Mesendoderm (in vitro differentiated cells): ENCODE measurements around the gene DENND2C. TPM values are rescaled to one million over a fixed set of nuclear protein-coding genes. Genes with fewer than 3 reads are reported as not detected.

Experiments
- DNase-seq: peaks from one replicate; pipeline ENCODE4 v3.0.0; 2013
- H2AK5ac ChIP-seq: 2 replicates; pipeline ENCODE4 v1.6.1; 2013; ENCODE audit warnings: low read length, inconsistent platforms
- H2BK120ac ChIP-seq: 2 replicates; pipeline ENCODE4 v1.6.1; 2013; ENCODE audit warnings: low read depth, mild to moderate bottlenecking, low read length, moderate library complexity, mixed read lengths
- H2BK15ac ChIP-seq: replicated peaks from 2 replicates; pipeline ENCODE4 v1.6.1; 2013; ENCODE audit warnings: low read depth, mild to moderate bottlenecking, moderate library complexity
- H2BK5ac ChIP-seq: 2 replicates; pipeline ENCODE4 v1.6.1; 2013; ENCODE audit warnings: low read length, inconsistent platforms
- H3K18ac ChIP-seq: 2 replicates; pipeline ENCODE4 v1.6.1; 2013; ENCODE audit warnings: mild to moderate bottlenecking, low read length, mixed read lengths
- H3K23ac ChIP-seq: one replicate; pipeline ENCODE4 v1.6.1; 2013; ENCODE audit warnings: low read length
- H3K27ac ChIP-seq: 2 replicates; pipeline ENCODE4 v1.5.1; 2013; ENCODE audit warnings: low read depth, mild to moderate bottlenecking, inconsistent platforms, low read length, moderate library complexity
- H3K27me3 ChIP-seq: 2 replicates; pipeline ENCODE4 v1.6.1; 2013; ENCODE audit warnings: low read length, control low read depth, mild to moderate bottlenecking, inconsistent platforms; ENCODE audit not compliant: insufficient read depth, poor library complexity
- H3K36me3 ChIP-seq: 2 replicates; pipeline ENCODE4 v1.6.1; 2013; ENCODE audit warnings: low read length, inconsistent platforms; ENCODE audit not compliant: control insufficient read depth, insufficient read depth
- H3K4ac ChIP-seq: one replicate; pipeline ENCODE4 v1.6.1; 2013; ENCODE audit warnings: low read depth, mild to moderate bottlenecking, low read length, moderate library complexity
- H3K4me1 ChIP-seq: 2 replicates; pipeline ENCODE4 v1.6.1; 2013; ENCODE audit warnings: low read depth, low read length, inconsistent platforms; ENCODE audit not compliant: control insufficient read depth
- H3K4me2 ChIP-seq: 2 replicates; pipeline ENCODE4 v1.6.1; 2013; ENCODE audit warnings: low read length
- H3K4me3 ChIP-seq: 2 replicates; pipeline ENCODE4 v1.5.1; 2013; ENCODE audit warnings: mild to moderate bottlenecking, low read length
- H3K56ac ChIP-seq: one replicate; pipeline ENCODE4 v1.6.1; 2013; ENCODE audit warnings: low read length
- H3K79me1 ChIP-seq: 2 replicates; pipeline ENCODE4 v1.6.1; 2013; ENCODE audit warnings: low read length, inconsistent platforms
- H3K79me2 ChIP-seq: 2 replicates; pipeline ENCODE4 v1.6.1; 2013; ENCODE audit warnings: mild to moderate bottlenecking, low read length; ENCODE audit not compliant: control insufficient read depth, insufficient read depth
- H3K9ac ChIP-seq: 2 replicates; pipeline ENCODE4 v1.6.1; 2013; ENCODE audit warnings: low read length, inconsistent platforms
- H4K5ac ChIP-seq: one replicate; pipeline ENCODE4 v1.6.1; 2013; ENCODE audit warnings: low read length
- H4K8ac ChIP-seq: one replicate; pipeline ENCODE4 v1.6.1; 2013; ENCODE audit warnings: low read depth, mild to moderate bottlenecking, control low read depth, low read length, moderate library complexity
- WGBS: extraction: QIAGEN DNeasy Blood & Tissue Kit; methylation state at CpG from one replicate; pipeline ENCODE4 v1.1.7; 2013; ENCODE audit warnings: low lambda C conversion rate, missing lambda C conversion rate; ENCODE audit not compliant: insufficient coverage; ENCODE audit errors: extremely low coverage; 5-methylcytosine and 5-hydroxymethylcytosine counted together
- small RNA-seq: library from polyadenylated mRNA; stranded (forward); fragments of <200 nt; extraction: miRNeasy Mini kit (QIAGEN cat#:217004); gene quantifications from one replicate; pipeline ENCODE3, GENCODE V24; 2013; ENCODE audit not compliant: insufficient read depth

The DENND2C gene

GRCh38 chr1:114540272-114540671 lies 129.6 kb downstream of the DENND2C start:
- Histone ChIP-seq H3K4me2 (no peak overlapping the region), H4K8ac (no peak overlapping the region), H2BK5ac (no peak overlapping the region), H3K56ac (no peak overlapping the region), H2BK120ac (no peak overlapping the region), H3K23ac (no peak overlapping the region), H3K27me3 (no peaks in the 10 kb centered on the region), H3K79me1 (no peaks in the 10 kb centered on the region), H3K27ac (no peak overlapping the region), H3K4ac (no peak overlapping the region), H2BK15ac (no peak overlapping the region), H3K9ac (no peak overlapping the region), H3K36me3 (no peaks in the 10 kb centered on the region), H3K79me2 (no peaks in the 10 kb centered on the region), H3K4me3 (no peak overlapping the region), H2AK5ac (no peak overlapping the region), H3K4me1 (no peaks in the 10 kb centered on the region), H4K5ac (no peak overlapping the region), H3K18ac (no peak overlapping the region)
- WGBS: no CpG with 5 or more reads among the region's 3 CpGs
- no peak for DNase-seq

- H4K8ac ChIP-seq: no peak overlapping the region
- no peak overlapping the region for H3K4me3 ChIP-seq
- no peak overlapping the region for H3K23ac ChIP-seq
- no peak overlapping the region for H3K4ac ChIP-seq
- H3K27me3 ChIP-seq: no peaks in the 10 kb centered on the region
- no peak overlapping the region for H4K5ac ChIP-seq
- no peaks in the 10 kb centered on the region for H3K79me1 ChIP-seq
- H3K9ac ChIP-seq: no peak overlapping the region
- H3K56ac ChIP-seq: no peak overlapping the region
- H2BK120ac ChIP-seq: no peak overlapping the region
- no peaks in the 10 kb centered on the region for H3K4me1 ChIP-seq
- H2BK15ac ChIP-seq: no peak overlapping the region
- no CpG with 5 or more reads among the region's 7 CpGs for WGBS
- no peak overlapping the region for H3K27ac ChIP-seq
- no peak overlapping the region for H3K4me2 ChIP-seq
- H2AK5ac ChIP-seq: no peak overlapping the region
- no peak for DNase-seq
- no peak overlapping the region for H3K18ac ChIP-seq
- no peaks in the 10 kb centered on the region for H3K36me3 ChIP-seq
- H2BK5ac ChIP-seq: no peak overlapping the region
- H3K79me2 ChIP-seq: no peaks in the 10 kb centered on the region
Measured at GRCh38 chr1:114536043-114536442, 133.8 kb downstream of the DENND2C start.

- no CpG with 5 or more reads among the region's 1 CpG for WGBS
- Histone ChIP-seq H3K36me3 (no peaks in the 10 kb centered on the region), H2BK120ac (no peak overlapping the region), H2AK5ac (no peak overlapping the region), H3K27me3 (no peaks in the 10 kb centered on the region), H3K4me1 (no peaks in the 10 kb centered on the region), H3K79me2 (no peaks in the 10 kb centered on the region), H3K23ac (no peak overlapping the region), H3K4me2 (no peak overlapping the region), H3K27ac (no peak overlapping the region), H3K79me1 (no peaks in the 10 kb centered on the region), H4K8ac (no peak overlapping the region), H2BK15ac (no peak overlapping the region), H3K9ac (no peak overlapping the region), H4K5ac (no peak overlapping the region), H3K4ac (no peak overlapping the region), H3K18ac (no peak overlapping the region), H3K56ac (no peak overlapping the region), H3K4me3 (no peak overlapping the region), H2BK5ac (no peak overlapping the region)
- peak; percentile 74 for DNase-seq
Measured at GRCh38 chr1:114535401-114535800, 134.4 kb downstream of the DENND2C start.

Small RNAs within 50 kb of the gene (small RNA-seq; reads per million reads assigned to genes)
- not detected for gene RN7SL432P
